HTR-8/SVneo (cell line): ENCODE data around the gene PIGH.
"Not testable (repeated sequence)": the region's sequence is repeated elsewhere in the genome, so short reads cannot be mapped to it uniquely, and the experiment has no call there.

Experiments used
- DNase-seq: peaks from one replicate; pipeline ENCODE4 v3.0.0; 2011; ENCODE audit warnings: low spot score, mixed read lengths; ENCODE audit not compliant: insufficient read length
- FAIRE-seq: peaks from 2 replicates; lab custom pipeline; 2011; peaks lifted over from hg19 to GRCh38; lab: Jason Lieb, UNC

Gene PIGH

DNA sequence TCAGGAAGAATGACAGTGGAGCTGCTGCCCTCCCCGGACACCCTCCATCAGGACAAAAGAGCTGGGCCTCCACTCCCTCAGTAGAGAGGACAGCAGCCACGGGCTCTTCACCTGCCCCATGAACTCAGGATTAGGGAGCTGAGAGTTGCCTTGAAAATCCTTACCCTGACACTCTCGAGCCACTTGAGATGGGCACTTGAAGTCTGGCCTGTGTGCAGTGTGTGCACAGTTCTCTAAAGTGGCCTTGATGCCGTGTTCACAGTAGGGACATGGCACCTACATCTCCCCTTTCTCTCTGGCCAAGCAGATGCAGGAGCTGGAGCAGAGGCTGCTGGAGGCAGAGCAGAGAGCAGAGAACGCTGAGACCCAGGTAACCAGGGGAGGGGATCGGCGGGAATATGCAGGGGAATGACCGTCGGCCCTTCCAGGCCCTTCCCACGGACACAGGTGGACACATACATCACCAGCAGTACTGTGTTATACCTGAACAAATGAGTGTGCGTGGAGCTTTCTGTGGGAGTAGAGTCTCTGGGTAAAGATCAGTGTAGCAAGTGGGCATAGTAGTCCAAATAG lies 44.5 kb downstream of the PIGH start:
- FAIRE-seq = peak; percentile 94
- no peak for DNase-seq

DNA sequence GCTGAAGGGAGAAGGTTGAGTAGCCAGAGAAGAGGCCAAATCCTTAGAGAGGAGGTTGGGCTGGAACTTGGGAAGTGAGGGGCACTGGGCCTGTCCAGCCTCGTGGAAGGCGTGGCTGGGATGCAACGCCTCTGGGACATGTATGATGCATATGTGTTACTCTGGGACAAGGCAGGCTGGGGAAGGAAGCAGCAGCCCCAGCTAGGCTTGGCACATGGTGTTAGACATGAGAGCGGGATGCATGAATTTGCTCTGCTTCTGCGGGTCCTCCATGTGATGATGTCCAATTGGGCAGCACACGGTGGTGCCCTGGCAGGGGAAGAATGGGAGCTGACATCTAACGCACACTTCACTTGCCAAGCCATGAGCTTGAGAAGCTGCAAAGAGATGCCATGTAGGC lies 45.7 kb downstream of the PIGH start:
- FAIRE-seq (peak; percentile 96), DNase-seq (no peak)

DNA sequence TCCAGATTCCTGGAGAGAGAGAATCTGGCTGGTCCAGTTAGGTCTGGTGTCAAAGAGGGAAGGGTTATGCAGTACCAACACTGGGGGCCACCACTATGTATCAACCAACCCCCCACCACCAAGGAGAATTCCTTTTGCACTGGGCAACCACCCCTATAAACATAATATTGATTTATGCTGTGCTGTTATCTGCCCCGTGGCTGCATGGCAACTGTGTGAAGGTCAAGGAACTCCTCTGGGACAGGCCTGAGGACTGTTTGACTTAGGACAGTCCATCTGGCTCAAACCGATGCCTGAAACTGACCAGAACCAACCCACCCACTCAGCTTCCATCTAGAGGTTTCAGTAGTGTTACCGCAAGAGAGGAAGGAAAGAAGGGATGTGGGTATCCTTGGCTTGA lies 46.5 kb downstream of the PIGH start:
- DNase-seq = no peak
- peak; percentile 96 for FAIRE-seq

DNA sequence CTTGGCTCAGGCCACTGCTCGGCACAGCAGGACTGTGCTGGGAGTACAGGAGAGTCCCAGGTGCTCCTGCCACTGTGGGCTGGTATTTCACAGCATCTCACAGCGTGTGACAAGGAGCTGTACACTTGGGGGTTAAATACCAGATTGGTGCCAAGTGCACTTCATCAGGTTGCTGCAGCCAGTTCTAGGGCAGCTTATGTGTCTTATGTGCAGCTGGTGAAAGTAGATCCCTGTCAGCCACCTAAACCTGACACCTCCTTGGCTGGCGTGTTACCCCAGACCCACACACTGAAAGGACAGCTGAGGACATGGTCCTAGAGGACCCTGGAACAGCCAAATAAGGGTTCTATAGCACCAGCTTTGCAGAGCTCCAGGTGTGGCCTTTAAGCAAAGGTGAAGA lies 48.1 kb downstream of the PIGH start:
- peak; percentile 89 for FAIRE-seq

DNA sequence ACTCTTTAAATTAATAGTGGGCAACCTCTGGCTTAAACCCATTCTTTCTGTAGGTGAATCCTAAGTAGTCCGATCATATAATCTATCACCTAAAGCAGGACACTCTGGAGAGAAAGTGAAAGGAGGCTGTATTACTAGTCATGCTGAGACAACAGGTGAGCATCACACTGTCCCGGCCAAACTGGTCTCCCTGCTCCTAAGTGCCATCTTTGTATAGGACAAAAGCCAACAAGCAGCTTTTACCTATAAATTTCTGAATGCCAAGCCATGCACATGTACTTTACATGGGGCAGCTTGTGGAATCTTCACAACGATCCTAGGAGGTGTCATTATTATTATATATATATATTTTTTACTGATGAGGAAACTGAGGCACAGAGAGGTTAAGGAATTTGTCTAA lies 48.9 kb downstream of the PIGH start:
- DNase-seq = no peak

More for the DNA sequence above, 48.1 kb downstream of the PIGH start:
- DNase-seq = no peak

DNA sequence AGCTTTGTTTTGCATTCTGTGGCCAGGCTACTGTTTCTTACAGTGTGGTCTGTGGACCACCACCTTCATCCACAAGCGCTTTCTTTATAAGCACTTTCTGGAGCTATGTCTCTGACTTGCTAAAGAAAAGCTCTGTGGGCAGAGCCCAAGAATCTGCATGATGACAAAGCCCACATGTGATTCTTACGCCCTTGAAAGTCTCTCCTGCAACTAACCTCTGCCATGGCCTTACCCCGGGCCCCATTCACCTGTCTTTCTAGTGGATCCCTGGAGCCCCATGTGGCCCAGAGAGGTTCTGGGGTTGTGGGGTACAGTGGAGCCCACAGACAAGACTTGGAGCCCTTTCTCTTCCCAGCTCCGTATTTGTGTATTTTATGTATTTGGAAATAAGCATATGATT lies 50.3 kb downstream of the PIGH start:
- DNase-seq = no peak
- FAIRE-seq = peak; percentile 69

More for the DNA sequence above, 48.9 kb downstream of the PIGH start:
- FAIRE-seq = no peak

DNA sequence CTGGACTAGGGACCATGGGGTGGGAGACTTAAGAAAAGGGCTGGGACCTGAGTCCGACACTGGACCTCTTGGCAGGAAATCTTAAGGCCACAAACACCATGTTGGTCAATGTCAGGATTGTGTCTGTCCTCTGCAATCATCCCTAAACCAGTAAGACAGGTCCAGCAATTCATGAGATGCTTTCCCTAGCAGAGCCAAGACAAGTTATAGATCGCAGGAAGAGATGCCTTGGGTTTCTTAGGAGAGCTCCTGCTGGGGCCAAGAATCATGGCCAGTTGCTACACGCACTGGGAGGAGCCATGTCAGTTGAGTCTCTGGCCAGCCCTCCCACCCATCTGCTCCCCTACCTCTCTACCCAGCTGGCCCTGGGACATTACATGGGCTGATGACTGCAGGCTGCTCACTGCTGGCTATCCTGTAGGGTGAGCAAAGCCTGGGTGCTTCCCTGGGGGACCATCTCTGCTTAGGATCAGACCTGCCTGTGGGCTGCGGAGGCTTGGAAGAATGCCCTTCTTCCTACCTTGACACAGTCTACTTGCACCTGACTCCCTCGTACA lies 52.8 kb downstream of the PIGH start:
- DNase-seq = no peak
- FAIRE-seq = no peak

DNA sequence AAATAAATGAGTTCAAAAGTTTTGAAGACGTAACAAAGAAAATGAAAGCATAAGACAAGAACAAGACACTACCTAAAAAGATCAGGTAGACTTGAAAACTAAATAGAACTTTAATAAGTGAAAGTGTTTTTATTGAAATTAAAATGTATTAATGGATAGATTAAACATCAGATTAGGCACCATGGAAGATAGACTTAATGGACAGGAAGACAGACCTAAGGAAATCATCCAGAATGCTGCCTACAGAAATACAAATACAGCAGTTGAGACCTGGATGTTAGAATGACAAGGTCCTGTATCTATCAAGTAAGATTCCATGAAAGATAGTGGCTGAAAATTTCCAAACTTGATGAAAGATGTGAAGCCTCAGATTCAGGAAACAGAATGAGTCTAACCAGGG lies 55.5 kb downstream of the PIGH start:
- no peak for DNase-seq
- FAIRE-seq = peak; percentile 69

DNA sequence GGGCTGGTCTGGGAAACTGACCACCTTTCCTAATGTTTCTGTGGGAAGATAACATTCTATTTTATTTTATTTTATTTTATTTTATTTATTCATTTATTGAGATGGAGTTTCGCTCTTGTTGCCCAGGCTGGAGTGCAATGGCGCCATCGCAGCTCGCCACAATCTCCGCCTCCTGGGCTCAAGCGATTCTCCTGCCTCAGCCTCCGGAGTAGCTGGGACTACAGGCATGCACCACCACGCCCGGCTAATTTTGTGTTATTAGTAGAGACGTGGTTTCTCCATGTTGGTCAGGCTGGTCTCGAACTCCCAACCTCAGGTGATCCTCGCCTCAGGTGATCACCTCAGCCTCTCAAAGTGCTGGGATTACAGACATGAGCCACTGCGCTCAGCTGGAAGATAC lies 57.4 kb downstream of the PIGH start:
- peak; percentile 33 for FAIRE-seq
- not testable (repeated sequence) for DNase-seq

DNA sequence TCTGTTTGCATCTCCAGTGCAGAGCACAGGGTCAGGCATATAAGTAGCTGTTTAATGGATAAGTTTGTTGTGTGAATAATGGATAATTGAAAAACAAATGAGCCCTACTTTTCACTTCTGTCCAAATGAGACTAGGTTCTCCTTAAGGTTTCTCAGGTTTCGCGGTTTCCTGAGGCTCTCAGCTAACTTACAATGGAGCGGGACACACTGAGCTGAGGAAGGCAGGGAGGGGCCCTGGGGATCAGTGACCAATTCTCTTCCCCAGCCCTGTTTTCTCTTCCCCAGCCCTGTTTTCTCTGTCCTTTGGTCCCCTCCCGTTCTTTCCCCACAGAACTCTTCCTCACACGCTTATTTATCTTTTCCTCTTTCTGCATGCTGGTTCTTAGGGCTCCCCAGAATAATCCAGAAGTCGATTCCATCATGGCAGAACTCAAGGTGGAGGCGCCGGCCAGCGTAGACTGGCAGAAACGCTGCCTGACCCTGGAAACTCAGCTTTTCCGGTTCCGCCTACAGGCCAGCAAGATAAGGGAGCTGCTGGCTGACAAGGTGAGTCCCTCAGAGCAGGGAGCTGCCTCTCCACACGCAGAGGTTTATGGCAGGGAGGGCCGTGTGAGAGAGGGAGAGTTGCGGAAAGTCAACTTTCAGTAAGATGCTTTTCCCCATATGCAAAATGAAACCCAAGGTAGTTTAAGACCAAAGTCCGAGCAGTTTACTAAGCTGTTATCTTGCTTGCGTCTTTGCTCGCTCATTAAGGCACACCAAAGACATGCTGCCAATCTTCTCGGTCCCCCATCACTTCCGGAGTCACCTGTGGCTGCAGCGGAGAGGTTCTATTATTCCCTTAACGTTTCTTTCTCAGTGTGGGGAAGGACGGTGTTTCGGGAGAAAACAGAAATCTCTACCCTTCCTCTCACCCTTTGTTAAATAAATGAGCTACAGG lies 58.4 kb downstream of the PIGH start:
- FAIRE-seq (peak; percentile 89), DNase-seq (no peak)
